ENCODE data around the gene RBCK1. TPM values are rescaled to one million over a fixed set of nuclear protein-coding genes. Genes with fewer than 3 reads are reported as not detected.

Gene RBCK1
- total and polyA plus RNA-seq, 10 of the 15 experiments (the other 5 are each of a cell fraction or from before 2014, with no cell fraction given): 14.1 to 99.7 (median 76.0) TPM

DNA sequence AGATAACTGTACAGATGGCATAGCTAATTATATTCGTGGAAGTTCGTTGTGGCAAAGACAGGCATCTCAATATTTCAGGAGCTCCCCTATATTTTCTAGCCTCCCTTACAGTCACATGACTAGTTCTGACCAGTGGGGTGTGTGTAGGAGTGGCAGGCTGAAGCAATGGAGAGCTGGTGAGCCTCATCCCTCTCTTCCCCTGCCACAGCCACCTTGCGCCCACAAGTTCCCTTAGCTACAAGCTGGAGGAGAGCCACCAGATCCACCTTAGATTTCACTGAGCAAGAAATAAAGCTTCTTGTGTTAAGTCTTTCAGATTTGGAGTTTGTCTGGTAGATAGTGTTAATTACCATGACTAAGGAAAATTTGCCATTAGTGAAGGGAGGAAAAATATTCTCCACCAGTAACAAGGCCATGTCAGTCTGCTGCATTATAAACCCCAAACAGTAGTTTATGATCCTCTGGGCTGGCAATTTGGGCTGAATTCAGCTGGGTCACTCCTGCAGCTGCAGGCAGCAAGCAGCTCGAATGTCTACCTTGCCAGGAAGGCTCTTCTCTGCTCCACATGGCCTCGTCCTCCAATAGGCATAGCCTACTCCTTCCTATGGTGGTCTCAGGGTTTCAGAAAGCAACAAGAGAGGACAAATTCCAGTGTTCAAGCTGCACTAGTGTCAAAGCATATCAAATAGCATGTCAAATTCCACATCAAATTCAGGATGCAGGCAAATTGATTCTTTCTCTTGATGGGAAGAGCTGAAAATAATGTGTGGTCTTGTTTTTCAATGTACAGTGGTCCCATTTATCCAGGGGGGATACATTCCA, 7.4 kb upstream of the RBCK1 start:
- TF ChIP-seq NFYB (IDR thresholded peaks at IDR 0.05; ENCODE audit: insufficient read depth, low read depth, low read length) (0 out of 2 replicates have a peak, but pooled peaks have one; percentile 27), USF1 (IDR thresholded peaks at IDR 0.05; ENCODE audit: borderline replicate concordance, extremely low read length, insufficient read depth, low read depth, low read length) (peak; percentile 4), TCF3 (IDR thresholded peaks at IDR 0.05; ENCODE audit: borderline replicate concordance, insufficient read depth, low read depth, low read length) (no peak)
- no TSS peak for BruUV-seq (replicated peaks)
- WGBS (ENCODE audit: insufficient coverage, insufficient replicate concordance, low lambda C conversion rate, missing lambda C conversion rate): 45% methylated on average over 5 of the region's 5 CpGs
- ChIA-PET SMC1A (ENCODE audit: uncharacterized antibody, unreplicated experiment) (interaction anchor here (1.0 to 1.3 kb wide), 3 partner anchors 12 to 72 kb away, joined by 3 read pairs; partner anchors contain the start of gene TRIB3), RAD21 (ENCODE audit: unreplicated experiment) (no interaction called here), POLR2A (no interaction called here), CTCF (interaction anchor here (1.3 to 1.4 kb wide), 2 partner anchors 31 to 46 kb away, joined by 3 to 4 read pairs; no protein-coding TSS in a partner anchor)
- ATAC-seq (peak; percentile 73), FAIRE-seq (no peak), DNase-seq (ENCODE audit: low read depth, low spot score) (no peak)
- H3K9me3 ChIP-seq (replicated peaks; ENCODE audit: control insufficient read depth, insufficient read depth, low read length): no peaks in the 10 kb centered on the region; the same call in 1 of the 3 replicates
- H3K4me2 ChIP-seq (ENCODE audit: control insufficient read depth, insufficient read depth): no peak overlapping the region
- no peak overlapping the region for H3K9ac ChIP-seq (ENCODE audit: control insufficient read depth, insufficient read depth, low read length)
- no peak overlapping the region for H3K4me3 ChIP-seq
- peak overlapping the region; percentile 19; the same call in 1 of the 2 replicates for H2AFZ ChIP-seq (ENCODE audit: control insufficient read depth, low read depth, low read length)
- H3K27me3 ChIP-seq (replicated peaks in 1 of 2; ENCODE audit: control insufficient read depth in 2 of 2, insufficient read depth in 2 of 2, low read length in 1 of 2): no peaks in the 10 kb centered on the region
- no peaks in the 10 kb centered on the region for H4K20me1 ChIP-seq (ENCODE audit: control insufficient read depth, insufficient read depth)
- no peak overlapping the region for H3K27ac ChIP-seq (ENCODE audit: control insufficient read depth, insufficient read depth)
- H3K36me3 ChIP-seq (ENCODE audit: control insufficient read depth in 2 of 2, insufficient read depth in 2 of 2, low read length in 1 of 2): peaks cover 8 to 13% of the 10 kb centered on the region in 2 experiments
- intact Hi-C loops (cut with micrococcal nuclease; ENCODE audit: unreplicated experiment) (no loop called here), in situ Hi-C loops (cut with MboI) (no loop called here)
- H3K79me2 ChIP-seq (ENCODE audit: control insufficient read depth, insufficient read depth, low read length): no peaks in the 10 kb centered on the region
- H3K4me1 ChIP-seq (ENCODE audit: control insufficient read depth, insufficient read depth, low read length): no peaks in the 10 kb centered on the region

Data from GM12878 (cell line).